SW 1271 (cell line): ENCODE results near the gene KTN1.
A peak's percentile ranks its signal among the peaks of the same experiment; 100 is the strongest.

Experiments
- DNase-seq, 2 experiments: peaks; one replicate each; lab custom pipeline; 2025; lab: John Stamatoyannopoulos, UW

KTN1 gene

DNA sequence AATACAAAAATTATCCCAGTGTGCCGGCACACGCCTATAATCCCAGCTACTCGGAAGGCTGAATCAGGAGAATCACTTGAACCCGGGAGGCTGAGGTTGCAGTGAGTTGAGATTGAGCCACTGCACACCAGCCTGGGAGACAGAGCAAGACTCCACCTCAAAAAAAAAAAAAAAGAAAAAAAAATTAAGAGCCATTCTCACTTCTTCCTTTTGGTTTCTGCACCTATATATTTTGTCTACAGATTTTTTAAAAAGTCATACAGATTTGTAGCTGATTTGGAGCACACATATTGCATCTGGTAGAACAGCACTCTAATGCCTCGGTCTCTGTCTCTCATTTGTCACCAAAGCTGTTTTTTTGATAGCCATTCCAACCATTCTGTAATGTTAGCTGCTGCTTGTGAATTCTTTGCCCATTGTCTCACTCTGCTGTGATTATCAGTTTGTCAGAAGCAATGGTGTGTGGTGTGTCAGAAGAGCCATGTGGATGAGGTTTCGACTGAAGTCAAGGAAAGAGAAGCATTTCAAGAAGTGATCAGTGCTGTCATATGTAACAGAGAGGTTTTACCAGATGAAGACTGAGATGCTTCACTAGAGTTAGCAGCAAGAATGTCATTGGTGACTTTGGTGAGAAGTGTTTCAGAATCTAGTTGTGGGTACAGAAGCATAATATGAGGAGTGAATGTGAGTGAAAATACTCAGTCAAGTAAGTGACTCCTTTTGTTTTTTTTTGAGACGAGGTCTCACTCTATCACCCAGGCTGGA lies 8.7 kb upstream of the KTN1 start:
- no peak for DNase-seq

DNA sequence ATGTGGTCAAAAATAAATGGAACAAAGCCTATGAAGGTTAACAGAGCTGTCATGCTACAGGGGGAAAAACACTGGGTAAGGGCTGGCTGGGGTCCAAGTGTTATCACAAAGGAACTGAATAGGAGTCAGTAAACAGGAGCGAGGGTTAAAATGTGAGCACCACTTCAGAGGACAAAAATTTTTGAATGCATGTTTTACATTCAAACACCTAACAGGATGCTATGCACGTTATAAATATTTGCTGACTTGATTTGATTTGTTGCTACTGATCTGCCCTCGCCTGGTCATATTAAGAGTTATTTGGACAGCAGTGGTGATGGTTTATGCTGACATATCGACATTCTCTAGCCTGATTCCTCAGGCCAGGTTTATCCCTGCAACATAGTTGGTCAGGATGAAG lies 7.4 kb upstream of the KTN1 start:
- DNase-seq: no peak

DNA sequence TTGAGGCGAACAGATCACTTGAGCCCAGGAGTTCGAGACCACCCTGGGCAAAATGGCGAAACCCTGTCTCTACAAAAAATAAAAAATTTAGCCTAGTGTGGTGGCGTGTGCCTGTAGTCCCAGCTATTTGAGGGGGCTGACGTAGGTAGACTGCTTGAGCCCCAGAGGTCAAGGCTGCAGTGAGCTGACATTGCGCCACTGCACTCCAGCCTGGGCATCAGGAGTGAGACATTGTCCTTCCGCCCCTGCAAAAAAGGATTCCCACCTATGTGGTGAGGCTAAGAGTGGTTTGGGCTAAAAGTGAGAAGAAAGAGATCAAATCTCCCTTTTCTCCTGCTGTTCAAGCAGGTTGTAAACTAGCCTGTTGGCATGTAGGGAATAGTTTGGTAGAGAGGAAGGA lies 5.0 kb upstream of the KTN1 start:
- DNase-seq: no peak

DNA sequence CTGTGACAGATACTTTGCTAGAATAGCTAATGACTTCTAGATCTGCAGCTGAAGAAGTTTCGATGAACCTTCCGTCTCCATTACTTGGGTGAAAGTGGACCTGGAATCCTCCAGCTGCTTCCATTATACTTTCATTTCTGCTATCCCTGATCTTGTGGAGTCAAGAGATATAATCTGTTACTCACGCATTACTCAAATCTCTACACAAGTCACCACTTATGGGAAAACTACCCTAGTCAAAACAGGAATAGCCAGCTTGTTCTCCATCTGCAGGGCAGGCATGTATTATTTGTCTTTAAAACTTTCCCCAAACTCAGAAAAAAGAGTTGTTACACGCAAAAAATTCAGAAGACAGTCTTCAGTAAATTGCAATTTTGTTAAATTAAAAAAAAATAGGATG lies 2.8 kb upstream of the KTN1 start:
- no peak for DNase-seq

DNA sequence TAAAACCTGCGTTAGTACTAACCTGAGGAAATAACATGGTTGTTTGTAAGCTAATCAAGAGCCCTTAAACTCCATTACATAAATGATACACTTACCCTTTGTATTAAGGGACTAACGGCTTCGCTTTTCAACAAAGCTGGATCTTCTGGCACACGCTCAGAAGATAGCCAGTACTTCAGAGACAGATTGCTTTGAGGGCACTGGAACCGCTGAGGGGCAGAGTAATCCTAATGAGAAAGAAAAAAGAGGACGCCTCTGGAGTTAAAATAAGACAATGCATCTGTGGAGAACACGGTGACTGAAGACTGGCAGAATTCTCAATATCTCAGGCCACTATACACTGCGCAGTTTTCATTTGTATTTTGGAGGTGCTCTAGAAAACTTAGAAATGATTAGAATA lies 1.5 kb upstream of the KTN1 start:
- DNase-seq: no peak

DNA sequence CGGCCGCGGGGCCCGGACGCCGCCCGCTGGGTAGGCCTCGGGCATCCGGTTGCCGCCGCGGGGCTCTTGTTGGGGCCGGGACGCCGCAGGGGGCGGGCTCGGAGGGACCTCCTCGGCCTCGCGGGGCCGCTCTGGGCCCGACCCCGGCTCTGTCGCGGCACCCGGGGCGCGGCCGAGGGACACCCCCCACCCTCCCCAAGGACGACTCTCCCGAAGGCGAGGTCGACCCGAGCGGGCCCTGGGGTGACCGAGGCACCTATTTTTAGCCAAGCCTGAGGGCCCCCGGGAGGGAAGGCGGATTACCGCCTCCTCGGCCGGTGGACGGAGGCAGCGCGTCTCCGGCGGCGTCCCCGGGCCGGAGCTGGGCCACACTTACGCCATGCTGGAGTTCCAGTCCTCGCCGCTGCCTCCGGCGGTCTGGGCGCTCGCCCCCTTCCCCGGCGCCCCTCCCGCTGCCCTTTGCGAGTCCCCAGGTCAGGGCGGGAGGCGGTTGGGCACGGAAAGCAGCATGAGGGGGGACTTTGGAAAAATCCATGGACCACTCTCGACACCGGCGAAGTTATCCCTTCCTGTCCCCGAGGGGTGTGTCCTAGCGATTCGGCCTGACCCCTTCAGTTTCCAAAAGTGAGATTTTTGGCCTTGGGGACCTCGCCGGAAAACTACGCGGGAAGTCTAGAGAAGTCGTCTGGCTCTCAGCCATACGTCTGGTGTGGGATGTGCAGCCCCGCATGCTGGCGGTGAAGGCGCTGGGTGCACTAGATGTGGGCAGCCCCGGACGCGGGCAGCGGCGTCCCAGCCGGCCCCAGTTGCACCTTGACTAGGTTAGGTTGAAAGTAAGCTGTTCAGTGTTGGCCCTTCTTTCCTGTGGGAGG lies 699 bp downstream of the KTN1 start:
- peak in 1 of 2 experiments; percentile 41 for DNase-seq

DNA sequence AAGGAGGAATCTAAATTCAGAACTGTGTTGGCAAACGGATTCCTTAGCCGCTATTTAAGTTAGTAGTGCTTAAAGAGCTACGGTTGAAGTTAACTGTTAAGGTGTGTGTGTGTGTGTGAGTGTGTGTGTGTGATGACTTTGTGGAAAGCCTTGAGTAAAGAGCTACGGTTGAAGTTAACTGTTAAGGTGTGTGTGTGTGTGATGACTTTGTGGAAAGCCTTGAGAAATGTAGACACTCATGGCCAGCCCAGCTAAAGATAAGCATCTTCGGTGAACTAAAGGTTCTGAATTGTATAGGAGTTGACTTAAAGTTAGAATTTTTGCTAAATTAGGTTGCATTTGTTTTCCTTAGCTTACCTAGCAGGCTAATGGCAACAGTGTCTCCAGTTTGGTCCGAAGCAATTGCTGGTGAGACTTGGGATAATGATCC lies 1.4 kb downstream of the KTN1 start:
- DNase-seq: no peak

DNA sequence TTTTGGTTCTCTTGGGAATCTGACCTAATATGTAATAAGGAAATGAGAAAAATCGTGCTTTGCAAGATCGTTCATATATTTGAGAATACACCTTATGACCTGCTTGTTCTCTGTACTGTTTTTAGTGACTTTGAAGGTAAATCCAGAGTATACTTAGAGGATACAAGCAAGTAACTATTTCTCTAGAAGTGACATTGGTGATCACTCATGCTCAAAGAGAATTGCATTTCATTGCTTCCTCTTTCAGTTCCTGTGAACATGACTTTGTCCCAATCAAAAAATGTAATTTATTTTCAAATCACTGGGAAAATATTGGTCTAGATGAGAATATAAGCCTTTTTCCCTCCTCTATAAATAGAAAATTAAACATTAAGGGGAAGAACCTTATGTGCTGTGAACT lies 2.7 kb downstream of the KTN1 start:
- no peak for DNase-seq

DNA sequence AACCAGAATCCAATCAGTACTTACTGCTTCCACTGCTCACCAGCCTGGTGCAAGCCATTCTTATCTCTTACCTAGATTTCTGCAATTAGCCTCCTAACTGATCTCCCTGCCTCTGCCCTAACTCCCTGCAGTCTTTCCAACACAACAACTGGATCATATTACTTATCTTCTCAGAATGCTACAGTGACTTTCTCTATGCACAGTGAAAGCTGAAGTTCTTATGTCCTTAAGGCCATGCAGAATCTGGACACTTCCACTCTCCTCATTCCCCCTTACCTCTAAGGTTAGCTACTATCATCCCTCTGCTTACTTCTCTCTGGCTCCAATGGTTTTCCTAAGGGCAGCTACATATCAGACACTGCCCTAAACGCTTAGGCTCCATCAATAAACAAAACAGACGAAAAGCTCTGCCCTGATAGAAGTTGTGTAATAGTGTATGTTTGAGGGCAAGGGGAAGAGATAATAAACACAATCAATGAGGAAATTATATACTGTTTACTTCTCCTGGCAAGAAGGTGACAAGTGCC lies 4.0 kb downstream of the KTN1 start:
- no peak for DNase-seq

DNA sequence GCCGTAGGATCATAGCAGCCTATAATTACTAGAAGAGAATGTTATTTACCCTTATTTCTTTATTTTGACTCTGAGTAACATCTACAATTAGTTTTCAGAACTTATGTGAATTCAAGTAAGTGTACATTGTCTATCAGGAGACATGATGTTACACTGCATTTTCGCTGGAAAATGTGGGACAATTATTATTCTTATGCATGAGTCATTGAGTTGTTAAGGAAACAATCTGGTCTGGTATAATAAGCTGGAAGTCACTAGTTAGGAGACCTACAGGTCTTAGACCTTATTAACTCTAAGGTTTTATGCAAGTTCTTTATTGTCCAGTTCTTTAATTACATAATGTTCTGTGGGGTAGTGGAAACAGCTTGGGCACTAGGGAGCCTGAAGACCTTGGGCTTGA lies 5.8 kb downstream of the KTN1 start:
- no peak for DNase-seq

DNA sequence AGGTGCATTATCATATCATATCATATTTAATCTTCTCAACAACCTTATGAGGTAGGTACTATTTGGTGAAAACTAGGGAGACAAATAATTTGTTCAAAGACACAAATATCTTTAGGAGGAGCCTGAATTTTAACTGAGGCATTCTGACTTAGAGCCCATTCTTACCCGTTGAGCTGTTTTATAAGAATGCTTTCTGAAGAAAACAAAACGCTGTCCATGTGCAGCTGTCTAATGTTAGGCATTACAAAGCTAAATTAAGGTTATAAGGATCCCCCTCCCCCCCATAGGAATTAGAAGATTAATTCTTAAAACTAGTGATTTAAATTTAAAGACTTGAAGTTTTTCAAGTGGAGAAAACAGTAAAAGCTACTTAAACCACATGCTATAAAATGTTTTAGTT lies 6.4 kb downstream of the KTN1 start:
- DNase-seq: no peak

DNA sequence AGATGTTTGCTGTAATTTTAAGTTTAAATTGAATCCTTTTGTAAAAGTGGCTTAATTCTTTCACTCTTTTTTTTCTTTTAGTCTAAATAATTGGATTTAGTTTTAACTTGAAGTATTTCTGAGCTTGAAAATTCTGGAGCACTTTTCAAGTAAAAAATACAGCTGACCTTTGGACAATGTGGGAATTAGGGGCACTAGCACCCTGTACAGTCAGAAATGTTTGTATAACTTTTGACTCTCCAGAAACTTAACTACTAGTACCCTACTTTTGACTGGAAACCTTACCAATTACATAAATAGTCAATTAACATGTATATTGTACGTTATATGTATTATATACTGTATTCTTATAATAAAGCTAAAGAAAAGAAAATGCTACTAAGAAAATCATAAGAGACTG lies 7.8 kb downstream of the KTN1 start:
- DNase-seq: no peak

DNA sequence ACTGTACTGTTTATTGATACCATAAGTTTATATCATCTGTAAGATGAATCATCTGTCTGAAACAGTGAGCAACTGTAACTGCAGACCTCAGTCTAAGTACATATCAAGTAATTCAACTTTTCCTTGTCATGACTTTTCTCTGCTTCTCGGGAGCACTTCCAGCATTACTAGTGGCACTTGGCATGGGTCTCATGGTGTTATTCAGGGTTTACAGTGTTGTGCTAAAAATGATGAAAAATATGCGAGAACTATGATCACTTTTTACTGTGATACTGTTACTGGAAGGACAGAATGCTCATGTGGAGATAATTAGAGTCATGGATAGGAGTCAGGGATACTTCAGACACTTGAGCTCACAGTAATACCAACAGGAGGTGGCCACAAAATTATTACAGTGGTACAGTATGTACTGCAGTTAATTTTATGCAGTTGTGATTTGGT lies 8.3 kb downstream of the KTN1 start:
- no peak for DNase-seq

DNA sequence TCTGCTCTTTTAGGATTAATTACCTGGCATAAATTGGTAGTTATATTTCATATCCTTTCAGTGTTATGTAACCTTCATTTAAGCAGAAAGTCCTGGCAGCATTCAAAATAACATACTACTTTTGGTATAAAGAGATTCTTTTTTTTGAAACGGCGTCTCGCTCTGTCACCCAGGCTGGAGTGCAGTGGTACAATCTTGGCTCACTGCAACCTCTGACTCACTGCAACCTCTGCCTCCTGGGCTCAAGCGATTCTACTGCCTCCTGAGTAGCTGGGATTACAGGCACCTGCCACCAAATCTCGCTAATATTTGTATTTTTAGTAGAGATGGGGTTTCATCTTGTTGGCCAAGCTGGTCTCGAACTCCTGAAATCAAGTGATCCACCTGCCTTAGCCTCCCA lies 9.2 kb downstream of the KTN1 start:
- DNase-seq: no peak

DNA sequence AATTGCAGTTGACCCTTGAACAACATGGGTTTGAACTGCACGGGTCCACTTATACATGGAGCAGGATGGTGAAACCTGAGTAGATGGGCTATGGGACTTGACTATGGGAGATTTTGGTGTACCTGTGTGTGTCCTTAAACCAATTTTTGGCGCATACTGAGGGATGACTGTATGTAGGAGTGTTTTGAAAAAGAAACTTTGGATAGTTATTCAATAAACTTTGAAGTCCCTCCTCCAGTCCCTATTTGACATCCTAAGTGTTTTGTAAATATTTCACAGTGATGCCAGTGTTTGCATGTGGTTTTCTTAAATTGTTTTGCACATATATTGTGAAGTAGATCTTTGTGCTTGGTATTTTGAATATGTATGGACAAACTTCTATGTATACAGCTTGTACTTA lies 12.4 kb downstream of the KTN1 start:
- no peak for DNase-seq

DNA sequence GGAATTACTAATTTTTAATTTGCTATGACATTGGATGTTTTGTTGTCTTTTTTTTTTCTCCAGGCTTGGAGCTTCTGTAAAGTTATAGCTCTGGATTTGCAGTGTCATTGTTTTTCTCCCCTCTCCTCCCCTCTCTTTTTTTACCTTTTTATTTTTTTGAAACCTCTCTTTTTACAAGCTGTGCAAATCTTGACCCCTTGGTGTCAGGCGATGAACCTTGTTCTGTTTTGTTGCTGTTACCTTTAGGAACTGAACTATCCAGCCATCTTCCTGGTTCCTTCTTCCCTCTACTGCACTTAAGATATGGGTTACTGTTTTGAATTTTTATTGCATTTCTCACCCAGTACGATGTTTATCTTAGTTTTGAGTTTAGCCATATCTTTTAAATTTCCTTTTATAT lies 13.7 kb downstream of the KTN1 start:
- DNase-seq: no peak

DNA sequence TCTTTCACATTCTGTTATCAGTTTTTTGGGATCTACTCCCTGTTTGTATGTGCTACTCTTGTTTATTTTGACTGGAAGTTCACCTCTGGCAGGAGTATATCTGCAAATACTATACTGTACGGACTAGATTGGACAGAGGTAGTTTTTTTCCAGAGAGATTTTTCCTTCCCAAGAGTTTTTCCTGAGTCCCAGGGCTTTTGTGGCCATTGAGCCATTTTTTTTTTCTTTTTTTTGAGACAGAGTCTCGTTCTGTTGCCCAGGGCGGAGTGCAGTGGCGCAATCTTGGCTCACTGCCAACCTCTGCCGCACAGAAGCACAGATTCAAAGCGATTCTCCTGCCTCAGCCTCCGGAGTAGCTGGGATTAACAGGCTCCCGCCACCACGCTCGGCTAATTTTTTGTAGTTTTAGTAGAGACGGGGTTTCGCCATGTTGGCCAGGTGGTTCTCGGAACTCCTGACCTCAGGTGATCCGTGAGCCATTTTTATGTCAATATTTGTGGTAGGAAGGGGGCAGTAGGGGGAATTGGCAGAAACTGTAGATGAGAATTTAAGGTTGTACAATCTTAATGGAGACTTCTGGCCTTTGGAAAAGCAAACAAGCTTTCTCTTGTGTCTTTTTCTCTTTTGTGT lies 19.4 kb downstream of the KTN1 start:
- DNase-seq: no peak

DNA sequence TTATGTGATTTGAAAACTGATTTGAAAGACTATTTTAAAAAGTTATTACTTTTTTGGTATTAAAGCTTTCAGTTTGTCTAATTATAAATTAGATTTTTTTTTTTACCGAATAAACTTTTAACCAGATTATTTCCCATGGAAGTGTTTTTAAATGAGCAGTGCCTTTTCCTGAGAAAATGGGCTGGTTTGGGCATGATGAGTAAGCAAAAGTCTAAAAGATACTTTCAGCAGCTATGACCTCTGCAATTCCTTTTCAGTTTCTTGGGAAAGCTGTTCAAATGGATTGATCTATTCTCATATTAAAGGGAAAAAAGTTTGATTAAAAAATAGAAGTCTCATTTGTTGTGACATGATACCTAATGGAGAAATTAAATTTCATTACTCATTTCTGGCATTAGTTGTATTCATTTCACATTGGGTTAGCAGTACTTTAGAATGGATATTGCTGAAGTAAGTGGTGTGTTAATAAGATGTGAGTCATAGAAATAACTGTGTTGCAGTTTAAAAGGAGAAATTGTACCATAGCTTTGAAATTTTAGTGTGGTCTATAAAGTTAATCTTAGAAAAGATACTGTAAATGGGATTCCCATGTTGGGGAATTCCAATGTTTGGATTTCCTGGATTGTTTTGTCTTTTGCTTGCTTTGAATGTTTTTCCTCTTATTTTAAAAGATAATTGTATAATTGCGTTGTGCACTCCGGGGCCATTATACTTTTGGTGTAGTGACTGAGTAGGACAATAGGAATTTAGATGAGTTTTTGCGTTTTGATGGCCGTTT lies 21.0 kb downstream of the KTN1 start:
- no peak for DNase-seq

DNA sequence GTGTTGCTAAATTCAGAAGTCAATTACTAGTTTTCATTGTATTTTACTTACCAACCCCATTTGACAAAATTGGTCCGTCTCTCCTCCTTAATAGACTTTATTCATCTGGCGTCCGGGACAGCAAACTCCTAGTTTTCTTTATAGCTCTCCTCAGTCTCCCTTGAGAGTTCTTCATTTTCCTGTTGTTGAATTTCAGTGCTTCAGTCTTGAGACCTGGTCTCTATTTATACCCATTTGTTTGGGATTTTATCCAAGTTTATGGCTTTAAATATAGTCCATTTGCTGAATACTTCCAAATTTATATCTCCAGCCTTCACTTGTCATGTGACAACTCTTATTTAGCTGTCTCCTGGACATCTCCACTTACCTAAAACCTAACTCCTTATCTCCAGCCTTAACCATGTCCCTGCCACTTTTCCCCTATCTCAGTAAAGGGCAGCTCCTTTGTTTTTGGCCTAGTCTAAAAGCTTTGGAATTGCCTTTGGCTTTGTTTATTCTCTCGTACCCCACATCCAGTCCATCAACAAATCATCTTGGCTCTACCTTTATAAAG lies 23.5 kb downstream of the KTN1 start:
- no peak for DNase-seq

DNA sequence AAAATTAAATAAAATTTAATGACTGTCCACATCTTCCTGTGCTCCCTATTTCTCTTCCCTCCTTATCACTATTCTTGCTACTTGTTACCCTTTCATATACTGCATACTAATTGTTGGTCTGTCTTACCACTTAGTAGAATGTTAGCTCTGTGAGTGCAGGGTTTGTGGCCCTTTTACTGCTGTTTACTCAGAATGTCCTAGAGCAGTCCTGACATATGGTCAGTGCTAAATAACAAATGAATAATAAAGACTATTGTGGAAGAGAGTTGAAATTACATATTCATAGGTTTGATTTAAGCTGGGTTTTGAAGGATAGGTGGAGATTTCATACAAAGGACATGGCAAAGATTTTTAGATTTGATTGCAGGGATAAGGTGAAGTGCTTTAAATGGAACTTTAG lies 24.5 kb downstream of the KTN1 start:
- DNase-seq: no peak

DNA sequence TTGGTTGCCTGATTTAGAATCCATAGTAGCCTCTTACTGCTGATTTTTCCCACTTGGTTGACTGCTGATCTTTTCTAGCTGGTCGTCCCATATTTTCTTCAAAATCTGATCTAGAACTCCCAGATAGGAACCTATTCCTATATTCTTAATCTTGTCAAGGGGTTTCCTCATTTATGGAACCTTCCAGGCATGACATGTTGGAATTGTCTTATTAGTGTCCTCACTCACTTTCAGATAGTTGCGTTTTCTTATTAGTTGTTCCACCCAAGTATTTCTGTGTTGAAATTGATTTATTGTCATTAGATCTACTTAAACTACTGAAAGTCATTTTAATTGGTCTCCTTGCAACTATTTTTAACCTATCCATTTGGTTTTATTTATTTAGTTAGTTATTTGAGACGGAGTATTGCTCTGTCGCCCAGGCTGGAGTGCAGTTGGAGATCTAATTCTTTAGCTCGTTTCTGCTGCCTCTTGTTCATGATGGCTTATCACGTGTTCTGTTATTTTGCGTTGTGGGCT lies 25.0 kb downstream of the KTN1 start:
- DNase-seq: no peak
